ENCODE data around the gene DERL2.
"Not testable (repeated sequence)": the region's sequence is repeated elsewhere in the genome, so short reads cannot be mapped to it uniquely, and the experiment has no call there.

DERL2 gene

DNA sequence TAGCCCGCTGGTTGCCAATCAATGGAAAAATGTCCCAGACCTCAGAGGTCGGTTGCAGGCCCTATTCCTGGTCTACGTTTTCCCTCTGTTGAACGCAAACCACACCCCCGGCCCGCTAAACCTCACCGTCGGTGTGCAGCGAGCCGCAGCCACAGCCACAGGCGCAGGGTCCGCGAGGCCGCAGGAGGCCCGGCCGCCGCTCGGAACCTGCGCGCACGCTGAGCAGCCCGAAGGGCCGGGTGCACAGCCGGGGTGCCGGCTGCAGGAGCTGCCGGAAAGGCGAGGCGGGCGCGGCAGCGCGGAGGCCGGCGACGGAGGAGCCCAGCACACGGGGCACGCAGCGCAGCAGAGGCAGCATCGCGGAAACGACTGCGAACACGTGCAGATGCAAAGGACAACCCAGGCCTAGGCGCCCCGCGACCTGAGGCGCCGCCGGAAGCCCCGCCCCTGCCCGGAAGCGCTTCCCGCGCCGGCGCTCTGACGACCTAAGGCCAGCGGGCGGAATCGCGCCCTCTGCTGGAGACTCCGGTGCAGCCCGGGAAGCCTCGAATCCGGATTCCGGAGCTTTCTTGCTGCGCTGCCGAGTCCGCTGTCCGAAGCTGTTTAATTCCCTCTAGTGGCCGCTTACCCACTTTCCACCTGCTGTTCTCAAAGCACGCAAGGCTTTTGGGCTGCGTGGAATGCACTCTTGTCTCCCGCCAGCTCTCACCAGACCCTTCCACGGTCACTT is 47.1 kb downstream of the DERL2 start, which contains the start of gene C1QBP:
C1QBP (minus strand) TSS at position 440 of the 730 bp plus-strand sequence; CDS start at position 358, 82 bp downstream.
- TF ChIP-seq, protein P1, sequence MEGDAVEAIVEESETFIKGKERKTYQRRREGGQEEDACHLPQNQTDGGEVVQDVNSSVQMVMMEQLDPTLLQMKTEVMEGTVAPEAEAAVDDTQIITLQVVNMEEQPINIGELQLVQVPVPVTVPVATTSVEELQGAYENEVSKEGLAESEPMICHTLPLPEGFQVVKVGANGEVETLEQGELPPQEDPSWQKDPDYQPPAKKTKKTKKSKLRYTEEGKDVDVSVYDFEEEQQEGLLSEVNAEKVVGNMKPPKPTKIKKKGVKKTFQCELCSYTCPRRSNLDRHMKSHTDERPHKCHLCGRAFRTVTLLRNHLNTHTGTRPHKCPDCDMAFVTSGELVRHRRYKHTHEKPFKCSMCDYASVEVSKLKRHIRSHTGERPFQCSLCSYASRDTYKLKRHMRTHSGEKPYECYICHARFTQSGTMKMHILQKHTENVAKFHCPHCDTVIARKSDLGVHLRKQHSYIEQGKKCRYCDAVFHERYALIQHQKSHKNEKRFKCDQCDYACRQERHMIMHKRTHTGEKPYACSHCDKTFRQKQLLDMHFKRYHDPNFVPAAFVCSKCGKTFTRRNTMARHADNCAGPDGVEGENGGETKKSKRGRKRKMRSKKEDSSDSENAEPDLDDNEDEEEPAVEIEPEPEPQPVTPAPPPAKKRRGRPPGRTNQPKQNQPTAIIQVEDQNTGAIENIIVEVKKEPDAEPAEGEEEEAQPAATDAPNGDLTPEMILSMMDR (conservative IDR thresholded peaks at IDR 0.05; ENCODE audit: low read depth, low read length) = peak; percentile 93
- peak; percentile 69 for DNase-seq (ENCODE audit: low read depth)
- H3K4me3 ChIP-seq (ENCODE audit: low read length) = peak within 1 kb of the TSS; percentile 74

DNA sequence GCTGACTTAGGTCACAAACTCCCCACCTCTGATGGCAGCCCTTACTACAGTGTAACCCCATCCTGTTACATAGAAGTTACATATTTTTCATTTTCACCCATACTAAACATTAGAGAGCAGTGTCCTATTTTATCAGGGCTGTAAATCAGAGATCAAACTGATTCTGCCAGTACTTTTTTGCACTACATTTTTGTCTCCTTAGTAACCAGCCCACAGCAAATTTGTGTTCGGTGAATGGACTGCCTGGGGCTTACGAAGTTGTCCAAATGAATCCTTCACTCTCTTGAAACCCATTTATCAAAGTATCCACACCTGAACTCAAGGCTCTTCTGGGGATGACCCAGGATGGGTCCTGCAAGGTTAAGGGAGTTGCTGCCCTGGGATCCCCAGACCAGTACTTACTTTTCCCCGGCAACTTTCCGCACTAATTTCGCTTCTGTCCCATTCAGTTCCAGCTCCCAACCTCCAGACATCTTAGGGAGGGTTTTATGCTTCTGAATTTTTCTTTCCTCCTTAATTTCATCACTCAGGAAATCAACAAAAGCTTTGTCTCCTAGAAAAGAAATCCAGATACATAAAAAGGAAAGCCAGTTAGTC is 48.2 kb downstream of the DERL2 start:
- DNase-seq (ENCODE audit: low read depth) = no peak
- H3K4me3 ChIP-seq (ENCODE audit: low read length) = peak overlapping the region; percentile 74
- TF ChIP-seq, protein P1 (conservative IDR thresholded peaks at IDR 0.05; ENCODE audit: low read depth, low read length) = no peak

DNA sequence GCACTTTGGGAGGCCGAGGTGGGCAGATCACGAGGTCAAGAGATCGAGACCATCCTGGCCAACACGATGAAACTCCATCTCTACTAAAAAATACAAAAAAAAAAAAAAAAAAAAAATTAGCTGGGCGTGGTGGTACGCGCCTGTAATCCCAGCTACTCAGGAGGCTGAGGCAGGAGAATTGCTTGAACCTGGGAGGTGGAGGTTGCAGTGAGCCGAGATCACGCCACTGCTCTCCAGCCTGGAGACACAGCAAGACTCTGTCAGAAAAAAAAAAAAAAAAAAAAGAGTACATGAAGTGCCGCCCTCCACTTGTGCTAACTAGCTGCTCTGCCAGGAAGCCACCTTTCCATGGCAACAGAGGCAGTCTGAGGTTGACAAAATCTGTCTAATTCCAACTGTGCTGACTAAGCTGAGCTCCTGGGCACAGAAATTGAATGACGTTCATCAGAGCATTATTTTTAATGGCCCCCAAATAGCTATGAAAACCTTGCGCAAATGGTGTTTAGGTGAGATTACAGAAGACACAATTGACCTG is 50.1 kb downstream of the DERL2 start:
- peak; percentile 83 for DNase-seq (ENCODE audit: low read depth)
- not testable (repeated sequence) for H3K4me3 ChIP-seq (ENCODE audit: low read length)

DNA sequence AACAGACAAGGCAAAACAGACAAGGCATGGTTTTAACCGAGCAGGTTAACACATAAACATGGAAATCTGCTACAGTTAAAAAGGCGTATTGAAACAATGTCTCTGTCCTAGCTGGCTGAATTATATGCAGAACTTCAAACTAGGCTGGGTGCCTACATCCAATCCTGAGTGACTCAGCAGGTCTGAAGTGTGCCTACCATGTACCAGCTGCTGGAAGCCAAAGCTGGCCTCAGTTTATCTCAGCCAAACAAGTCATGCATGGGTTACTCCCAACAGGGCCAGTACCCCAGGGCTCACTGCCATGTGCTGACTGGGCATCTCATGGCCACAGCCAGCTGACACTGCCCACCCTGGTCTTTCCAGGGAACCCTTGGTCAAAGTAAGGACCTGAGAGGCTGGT is 51.0 kb downstream of the DERL2 start:
- DNase-seq (ENCODE audit: low read depth) = no peak
- TF ChIP-seq, protein P1 (conservative IDR thresholded peaks at IDR 0.05; ENCODE audit: low read depth, low read length) = no peak
- H3K4me3 ChIP-seq (ENCODE audit: low read length) = no peak overlapping the region

DNA sequence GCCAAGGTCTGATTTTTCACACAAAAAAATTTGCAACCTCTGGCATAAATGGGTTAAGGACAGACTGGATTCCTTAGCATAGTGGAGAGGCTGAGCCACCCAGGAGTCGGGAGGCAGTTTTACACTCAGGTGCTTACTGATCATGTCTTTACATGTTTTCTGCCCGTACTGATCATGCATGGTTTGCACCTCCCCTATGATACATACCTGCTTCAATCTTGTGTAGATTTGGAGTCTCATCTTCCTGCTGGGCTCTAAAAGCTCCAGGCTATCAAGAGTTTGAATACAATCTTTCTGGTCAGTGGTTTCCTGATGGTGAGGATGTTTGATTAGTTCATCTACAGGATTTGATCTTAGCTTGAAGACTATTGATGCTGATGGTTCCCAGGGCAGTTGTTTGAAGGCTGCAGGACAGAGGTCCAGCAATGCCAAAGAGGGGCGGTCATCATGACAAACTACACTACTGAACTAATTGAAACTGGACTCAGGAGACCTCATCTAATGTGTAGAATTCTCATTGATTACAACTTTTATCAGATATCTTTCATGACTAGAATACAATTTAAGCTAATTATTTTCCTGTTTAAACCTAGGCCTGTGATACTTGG is 53.9 kb downstream of the DERL2 start:
- no peak for DNase-seq (ENCODE audit: low read depth)
- no peak overlapping the region for H3K4me3 ChIP-seq (ENCODE audit: low read length)
- TF ChIP-seq, protein P1 (conservative IDR thresholded peaks at IDR 0.05; ENCODE audit: low read depth, low read length) = no peak

DNA sequence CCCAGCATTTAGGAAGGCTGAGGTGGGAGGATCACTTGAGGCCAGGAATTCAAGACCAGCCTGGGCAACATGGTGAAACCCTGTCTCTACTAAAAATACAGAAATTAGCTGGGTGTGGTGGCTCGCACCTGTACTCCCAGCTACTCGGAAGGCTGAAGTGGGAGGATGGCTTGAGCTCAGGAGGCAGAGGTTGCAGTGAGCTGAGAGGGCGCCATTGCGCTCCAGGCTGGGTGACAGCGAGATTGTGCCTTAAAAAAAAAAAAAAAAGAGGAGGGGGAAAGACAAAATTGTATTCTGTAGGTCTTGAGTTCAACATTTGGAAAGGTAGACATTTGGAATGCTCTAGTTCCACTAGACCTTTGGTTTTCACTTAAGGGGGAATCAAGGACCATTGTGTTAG is 54.7 kb downstream of the DERL2 start:
- H3K4me3 ChIP-seq (ENCODE audit: low read length); DNase-seq (ENCODE audit: low read depth): not testable (repeated sequence)
- TF ChIP-seq, protein P1 (conservative IDR thresholded peaks at IDR 0.05; ENCODE audit: low read depth, low read length) = peak; percentile 3

DNA sequence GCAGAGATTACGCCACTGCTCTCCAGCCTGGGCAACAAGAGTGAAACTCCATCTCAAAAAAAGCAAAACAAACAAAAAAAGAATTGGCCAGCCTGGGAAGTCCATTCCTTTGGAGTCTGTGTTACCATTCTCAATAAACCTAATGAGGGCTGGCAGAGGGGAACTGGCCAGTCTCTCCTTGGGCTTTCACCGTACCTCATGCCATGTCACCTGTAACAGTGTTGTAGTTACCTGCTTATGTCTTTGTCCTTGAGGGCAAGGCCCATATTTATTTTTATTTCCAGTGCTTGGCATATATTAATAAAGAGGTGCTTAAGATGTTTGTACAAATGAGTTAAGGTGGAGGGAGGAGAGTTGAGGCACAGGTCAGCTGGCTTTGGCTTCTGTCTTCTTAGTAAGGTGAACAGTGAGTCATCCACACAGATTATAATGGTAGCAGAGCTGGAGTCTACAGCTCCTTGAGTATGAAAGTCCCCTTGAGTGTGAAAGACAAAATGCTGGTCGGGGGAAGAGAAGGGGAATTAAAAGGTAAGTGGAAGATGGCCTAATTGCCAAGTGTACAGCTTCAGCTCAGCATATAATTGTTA is 55.5 kb downstream of the DERL2 start:
- DNase-seq (ENCODE audit: low read depth) = no peak
- no peak overlapping the region for H3K4me3 ChIP-seq (ENCODE audit: low read length)
- TF ChIP-seq, protein P1 (conservative IDR thresholded peaks at IDR 0.05; ENCODE audit: low read depth, low read length) = no peak
